ENCODE measurements around the gene MPDZ. TPM values are rescaled to one million over a fixed set of nuclear protein-coding genes. Genes with fewer than 3 reads are reported as not detected.

MPDZ gene
- total RNA-seq, 4 donors from 2014 or later, result 3.2 to 16.6 (median 5.3) TPM

DNA sequence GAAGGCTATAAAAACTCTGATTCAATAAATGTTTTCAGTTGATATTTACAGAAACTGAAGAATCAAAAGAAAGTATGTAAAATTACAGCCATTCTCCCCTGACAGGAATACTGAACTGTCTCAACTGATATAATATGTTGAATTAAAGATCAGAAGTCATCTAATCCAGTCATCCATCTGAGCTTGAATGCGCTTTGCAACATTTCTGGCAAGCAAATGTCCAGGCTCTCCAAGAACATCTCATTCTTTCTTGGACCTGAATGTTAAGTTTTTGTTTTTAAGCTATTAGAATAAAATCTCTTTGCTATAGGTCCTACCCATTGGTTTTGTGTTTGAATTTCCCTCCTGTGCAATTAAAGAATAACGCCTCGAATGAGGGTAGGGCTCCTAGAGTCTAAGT, 120.5 kb downstream of the MPDZ start:
- intact Hi-C loops (cut with DNase I), result no loop called here
- Histone ChIP-seq H3K36me3 (peaks cover 0 to 28% (median 0%) of the 10 kb centered on the region in 3 donors), H3K4me3 (no peak overlapping the region), H3K27ac (no peak overlapping the region), H3K9me3 (no peaks in the 10 kb centered on the region), H3K27me3 (no peaks in the 10 kb centered on the region), H3K4me1 (no peaks in the 10 kb centered on the region)
- WGBS, 2 donors, result 57 to 72% methylated on average over 3 of the region's 3 CpGs
- TF ChIP-seq POLR2A (IDR thresholded peaks at IDR 0.05), result no peak
- TF ChIP-seq, protein P1, sequence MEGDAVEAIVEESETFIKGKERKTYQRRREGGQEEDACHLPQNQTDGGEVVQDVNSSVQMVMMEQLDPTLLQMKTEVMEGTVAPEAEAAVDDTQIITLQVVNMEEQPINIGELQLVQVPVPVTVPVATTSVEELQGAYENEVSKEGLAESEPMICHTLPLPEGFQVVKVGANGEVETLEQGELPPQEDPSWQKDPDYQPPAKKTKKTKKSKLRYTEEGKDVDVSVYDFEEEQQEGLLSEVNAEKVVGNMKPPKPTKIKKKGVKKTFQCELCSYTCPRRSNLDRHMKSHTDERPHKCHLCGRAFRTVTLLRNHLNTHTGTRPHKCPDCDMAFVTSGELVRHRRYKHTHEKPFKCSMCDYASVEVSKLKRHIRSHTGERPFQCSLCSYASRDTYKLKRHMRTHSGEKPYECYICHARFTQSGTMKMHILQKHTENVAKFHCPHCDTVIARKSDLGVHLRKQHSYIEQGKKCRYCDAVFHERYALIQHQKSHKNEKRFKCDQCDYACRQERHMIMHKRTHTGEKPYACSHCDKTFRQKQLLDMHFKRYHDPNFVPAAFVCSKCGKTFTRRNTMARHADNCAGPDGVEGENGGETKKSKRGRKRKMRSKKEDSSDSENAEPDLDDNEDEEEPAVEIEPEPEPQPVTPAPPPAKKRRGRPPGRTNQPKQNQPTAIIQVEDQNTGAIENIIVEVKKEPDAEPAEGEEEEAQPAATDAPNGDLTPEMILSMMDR (IDR thresholded peaks at IDR 0.05), result no peak
- DNase-seq, result no peak

DNA sequence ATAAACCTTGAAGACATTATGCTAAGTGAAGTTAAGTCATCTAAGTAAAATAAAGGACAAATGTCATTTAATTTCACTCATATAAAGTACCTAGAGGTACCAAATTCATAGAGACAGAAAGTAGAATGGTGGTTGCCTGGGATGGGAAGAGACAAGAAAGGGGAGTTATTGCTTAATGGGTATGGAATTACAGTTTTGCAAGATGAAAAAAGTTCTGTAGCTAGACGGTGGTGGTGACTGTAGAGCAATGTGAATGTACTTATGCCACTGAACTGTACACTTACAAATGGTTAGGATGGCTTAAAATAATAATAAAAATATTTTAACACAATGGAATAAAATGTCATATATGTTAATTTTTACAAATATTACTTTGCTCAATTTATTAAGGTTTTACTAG, 128.0 kb downstream of the MPDZ start:
- H3K4me1 ChIP-seq, result no peaks in the 10 kb centered on the region
- intact Hi-C loops (cut with DNase I), result no loop called here
- TF ChIP-seq, protein P1 (IDR thresholded peaks at IDR 0.05), result no peak
- no peak for TF ChIP-seq POLR2A (IDR thresholded peaks at IDR 0.05)
- no peak for DNase-seq
- H3K9me3 ChIP-seq, result no peaks in the 10 kb centered on the region
- no peaks in the 10 kb centered on the region for H3K27me3 ChIP-seq
- H3K36me3 ChIP-seq, result peaks cover 0 to 19% (median 0%) of the 10 kb centered on the region in 3 donors
- no peak overlapping the region for H3K27ac ChIP-seq
- 78 to 94% methylated on average over 1 of the region's 1 CpG for WGBS, 2 donors
- no peak overlapping the region for H3K4me3 ChIP-seq

DNA sequence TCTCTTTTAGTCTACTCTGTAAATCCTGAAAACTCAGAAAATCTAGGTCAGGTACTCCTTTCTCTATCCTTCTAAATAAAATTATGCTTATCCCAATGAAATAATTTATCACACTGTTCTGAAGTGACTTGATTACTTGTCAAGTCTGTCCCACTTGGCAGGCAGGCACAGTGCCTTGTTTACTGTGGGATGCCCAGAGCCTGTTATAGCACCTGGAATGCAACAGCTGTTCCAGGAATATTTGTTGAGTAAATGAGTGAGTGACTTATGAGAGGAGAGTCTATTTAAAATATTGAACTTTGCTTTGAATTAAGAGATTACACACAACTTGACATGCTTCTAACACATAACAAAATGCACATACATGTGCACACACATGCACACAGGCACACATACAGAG, 130.0 kb downstream of the MPDZ start:
- DNase-seq, result no peak
- no peak for TF ChIP-seq POLR2A (IDR thresholded peaks at IDR 0.05)
- TF ChIP-seq, protein P1 (IDR thresholded peaks at IDR 0.05), result no peak
- Histone ChIP-seq H3K27me3 (no peaks in the 10 kb centered on the region), H3K4me1 (no peaks in the 10 kb centered on the region), H3K9me3 (no peaks in the 10 kb centered on the region), H3K36me3 (peaks cover 0 to 10% (median 0%) of the 10 kb centered on the region in 3 donors), H3K27ac (no peak overlapping the region), H3K4me3 (no peak overlapping the region)
- intact Hi-C loops (cut with DNase I), result no loop called here

DNA sequence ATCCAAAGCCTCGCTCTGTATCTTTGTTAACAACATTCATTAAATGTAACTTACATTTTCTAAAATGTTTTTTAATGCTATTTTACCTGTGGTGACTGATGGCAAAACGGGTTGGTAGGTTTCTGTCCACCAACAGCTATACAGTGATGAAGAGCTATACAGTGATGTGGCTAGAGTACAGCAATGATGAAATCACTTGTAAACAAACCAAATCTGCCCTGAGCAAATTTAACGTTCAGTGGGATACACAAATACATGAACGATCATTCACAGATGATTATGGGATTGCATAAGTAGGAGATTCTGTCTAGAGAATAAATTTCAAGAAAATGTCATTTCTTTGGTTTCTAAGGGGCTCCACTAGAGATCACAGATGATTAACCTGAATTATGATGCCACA, 132.7 kb downstream of the MPDZ start:
- no peaks in the 10 kb centered on the region for H3K4me1 ChIP-seq
- no peaks in the 10 kb centered on the region for H3K36me3 ChIP-seq
- TF ChIP-seq POLR2A (IDR thresholded peaks at IDR 0.05), result no peak
- TF ChIP-seq, protein P1 (IDR thresholded peaks at IDR 0.05), result no peak
- H3K4me3 ChIP-seq, result no peak overlapping the region
- WGBS, 2 donors, result 42 to 56% methylated on average over 4 of the region's 4 CpGs
- no peak for DNase-seq
- H3K9me3 ChIP-seq, result no peaks in the 10 kb centered on the region
- no peaks in the 10 kb centered on the region for H3K27me3 ChIP-seq
- H3K27ac ChIP-seq, result no peak overlapping the region
- intact Hi-C loops (cut with DNase I), result no loop called here

DNA sequence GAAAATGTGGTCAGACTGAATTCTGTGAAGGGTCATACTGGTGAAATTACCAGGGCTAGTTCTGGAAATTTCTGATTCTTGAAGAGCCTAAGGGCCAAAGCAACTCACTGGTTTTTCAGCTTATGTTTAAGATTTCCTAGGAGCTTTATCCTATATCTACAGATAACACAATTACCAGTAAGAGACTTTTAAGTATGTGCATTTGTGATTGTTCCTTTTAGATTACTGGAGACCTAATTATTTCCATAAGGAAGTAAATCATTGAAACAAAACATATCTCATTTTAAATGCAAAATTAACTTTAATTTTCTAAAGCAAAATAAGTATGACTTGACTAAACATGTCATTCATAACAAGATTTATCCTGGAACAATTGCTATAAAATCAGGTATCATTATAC, 134.2 kb downstream of the MPDZ start:
- H3K27ac ChIP-seq, result no peak overlapping the region
- no peak overlapping the region for H3K4me3 ChIP-seq
- no peaks in the 10 kb centered on the region for H3K36me3 ChIP-seq
- no peaks in the 10 kb centered on the region for H3K27me3 ChIP-seq
- no peaks in the 10 kb centered on the region for H3K4me1 ChIP-seq
- DNase-seq, result no peak
- intact Hi-C loops (cut with DNase I), result no loop called here
- TF ChIP-seq, protein P1 (IDR thresholded peaks at IDR 0.05), result no peak
- no peak for TF ChIP-seq POLR2A (IDR thresholded peaks at IDR 0.05)
- H3K9me3 ChIP-seq, result no peaks in the 10 kb centered on the region
